Liver (tissue), 9 donors: ENCODE results near the gene ZNHIT6. TPM values are rescaled to one million over a fixed set of nuclear protein-coding genes. Genes with fewer than 3 reads are reported as not detected.

Experiments used
- DNase-seq: peaks from one replicate; pipeline ENCODE4 v3.0.0-alpha.2; 2017; ENCODE audit warnings: low spot score
- H3K27ac ChIP-seq, 2 donors: one replicate each; pipeline ENCODE4 v1.7.0; 2013; ENCODE audit warnings: inconsistent platforms in 2 of 2, low read length in 2 of 2, control low read depth in 1 of 2, low read depth in 1 of 2, mild to moderate bottlenecking in 1 of 2
- H3K27me3 ChIP-seq, 4 donors: one replicate each; pipeline versions ENCODE4 v1.6.1 to v1.7.0; 2013; ENCODE audit warnings: low read length in 3 of 4, inconsistent platforms in 1 of 4, mild to moderate bottlenecking in 1 of 4, moderate library complexity in 1 of 4; ENCODE audit not compliant: control insufficient read depth in 4 of 4, insufficient read depth in 4 of 4
- H3K36me3 ChIP-seq, 4 donors: one replicate each; pipeline versions ENCODE4 v1.6.1 to v1.7.0; 2013; ENCODE audit warnings: low read length in 3 of 4, mild to moderate bottlenecking in 3 of 4, low read depth in 1 of 4, moderate library complexity in 1 of 4; ENCODE audit not compliant: control insufficient read depth in 4 of 4, insufficient read depth in 3 of 4
- H3K4me1 ChIP-seq, 4 donors: one replicate each; pipeline versions ENCODE4 v1.6.1 to v1.7.0; 2013; ENCODE audit warnings: low read length in 3 of 4, mild to moderate bottlenecking in 3 of 4, moderate library complexity in 1 of 4; ENCODE audit not compliant: control insufficient read depth in 4 of 4, insufficient read depth in 4 of 4
- H3K4me3 ChIP-seq, 3 donors: one replicate each; pipeline versions ENCODE4 v1.6.1 to v1.7.0; 2013; ENCODE audit warnings: low read length in 3 of 3, control low read depth in 1 of 3, low read depth in 1 of 3, mild to moderate bottlenecking in 1 of 3
- H3K9ac ChIP-seq, 2 donors: one replicate each; pipeline ENCODE4 v1.7.0; 2013; ENCODE audit warnings: low read length in 2 of 2, mild to moderate bottlenecking in 2 of 2, moderate library complexity in 2 of 2, control low read depth in 1 of 2, low read depth in 1 of 2
- H3K9me3 ChIP-seq, 4 donors: one replicate each; pipeline versions ENCODE4 v1.6.1 to v1.7.0; 2013; ENCODE audit warnings: low read length in 3 of 4; ENCODE audit not compliant: control insufficient read depth in 4 of 4
- ATF3 ChIP-seq: IDR thresholded peaks from 2 replicates; pipeline ENCODE4 v1.6.1; 2016; ENCODE audit warnings: antibody characterized with exemption
- CTCF ChIP-seq: fragments of 150-350 bp; IDR thresholded peaks from 2 replicates; pipeline ENCODE4 v1.5.1; 2017; ENCODE audit warnings: improper control_type of control experiment, low read depth, low read length; ENCODE audit not compliant: missing input control
- EGR1 ChIP-seq, 2 donors: IDR thresholded peaks; 2 replicates each; pipeline ENCODE4 v1.6.1; 2016 to 2018; ENCODE audit warnings: antibody characterized with exemption in 2 of 2, low read depth in 2 of 2
- FOXA1 ChIP-seq: IDR thresholded peaks from 2 replicates; pipeline ENCODE4 v1.6.1; 2016; ENCODE audit warnings: antibody characterized with exemption
- FOXA2 ChIP-seq: IDR thresholded peaks from 2 replicates; pipeline ENCODE4 v1.6.1; 2016; ENCODE audit warnings: antibody characterized with exemption
- GABPA ChIP-seq, 2 donors: IDR thresholded peaks in 1 of 2; conservative IDR thresholded peaks in 1 of 2; 2 replicates each; pipeline ENCODE4 v1.6.1; 2016; ENCODE audit warnings: antibody characterized with exemption in 2 of 2, mild to moderate bottlenecking in 1 of 2, moderate library complexity in 1 of 2
- HNF4A ChIP-seq, 2 donors: conservative IDR thresholded peaks; 2 replicates each; pipeline ENCODE4 v1.6.1; 2016; ENCODE audit warnings: antibody characterized with exemption in 2 of 2, mild to moderate bottlenecking in 2 of 2
- HNF4G ChIP-seq: IDR thresholded peaks from 2 replicates; pipeline ENCODE4 v1.6.1; 2016; ENCODE audit warnings: antibody characterized with exemption
- JUND ChIP-seq, 2 donors: IDR thresholded peaks; 2 replicates each; pipeline ENCODE4 v1.6.1; 2016; ENCODE audit warnings: antibody characterized with exemption in 2 of 2
- MAX ChIP-seq: IDR thresholded peaks from 2 replicates; pipeline ENCODE4 v1.6.1; 2016; ENCODE audit warnings: antibody characterized with exemption
- NR2F2 ChIP-seq: IDR thresholded peaks from 2 replicates; pipeline ENCODE4 v1.6.1; 2016; ENCODE audit warnings: antibody characterized with exemption
- RAD21 ChIP-seq, 2 donors: IDR thresholded peaks; 2 replicates each; pipeline ENCODE4 v1.6.1; 2016; ENCODE audit warnings: antibody characterized with exemption in 2 of 2, mild to moderate bottlenecking in 2 of 2
- REST ChIP-seq: IDR thresholded peaks from 2 replicates; pipeline ENCODE4 v1.6.1; 2016; ENCODE audit warnings: antibody characterized with exemption, mild to moderate bottlenecking
- RXRA ChIP-seq, 2 donors: IDR thresholded peaks; 2 replicates each; pipeline ENCODE4 v1.6.1; 2017 to 2018; ENCODE audit warnings: antibody characterized with exemption in 2 of 2, mild to moderate bottlenecking in 1 of 2
- SP1 ChIP-seq: IDR thresholded peaks from 2 replicates; pipeline ENCODE4 v1.6.1; 2018; ENCODE audit warnings: antibody characterized with exemption, mild to moderate bottlenecking
- TAF1 ChIP-seq: conservative IDR thresholded peaks from 2 replicates; pipeline ENCODE4 v1.6.1; 2016; ENCODE audit warnings: antibody characterized with exemption, mild to moderate bottlenecking
- YY1 ChIP-seq: IDR thresholded peaks from 2 replicates; pipeline ENCODE4 v1.6.1; 2016; ENCODE audit warnings: antibody characterized with exemption, mild to moderate bottlenecking
- ZBTB33 ChIP-seq: IDR thresholded peaks from 2 replicates; pipeline ENCODE4 v1.6.1; 2016; ENCODE audit warnings: antibody characterized with exemption
- WGBS: extraction: QIAGEN DNeasy Blood & Tissue Kit; methylation state at CpG from one replicate; pipeline ENCODE4 v1.1.7; 2013; 5-methylcytosine and 5-hydroxymethylcytosine counted together
- polyA plus RNA-seq, 2 donors: library from polyadenylated mRNA; stranded (reverse) in 1 of 2; unstranded in 1 of 2; fragments of 200-250 nt in 1 of 2; fragments of >200 nt in 1 of 2; fragmentation: Nextera tagmentation in 1 of 2; extraction: Ambion mirVana in 1 of 2; gene quantifications; one replicate each; pipeline versions ENCODE4 v1.2.1 to v1.2.3, GENCODE V29; 2013 to 2015
- total RNA-seq, 2 donors: library from RNA; depleted of rRNA; stranded (reverse); fragments of >200 nt; gene quantifications; one replicate each; pipeline ENCODE4 v1.2.3, GENCODE V29; 2014
- donor health status: healthy.
- donor health status: healthy.
- donor health status: healthy.
- donor health status: healthy.
- donor health status: healthy.

ZNHIT6 gene
- total RNA-seq: 1 to 10 TPM; 3.3 to 4.0 TPM
- 1 to 10 TPM; 2.2 to 3.1 TPM for polyA plus RNA-seq

GRCh38 chr1:85707990-85708828 is at the start of gene ZNHIT6:
Gene ZNHIT6 (minus strand): TSS chr1:85708433. CDS start chr1:85708284, 149 bp downstream.
- Histone ChIP-seq H3K4me1 (peaks cover 3 to 17% (median 10%) of the 10 kb centered on the region in 4 donors), H3K9ac (peak within 1 kb of the TSS; percentile 38 to 91), H3K27me3 (no peaks in the 10 kb centered on the region), H3K36me3 (peaks cover 0 to 3% (median 0%) of the 10 kb centered on the region in 4 donors), H3K4me3 (peak within 1 kb of the TSS; percentile 78 to 85 (median 79)), H3K9me3 (no peaks in the 10 kb centered on the region), H3K27ac (peak within 1 kb of the TSS; percentile 69 to 79)
- DNase-seq: peak; percentile 74
- TF ChIP-seq FOXA1 (no peak), ZBTB33 (peak; percentile 93), RXRA (IDR thresholded peaks at IDR 0.05) (peak; percentile 44 to 48), EGR1 (IDR thresholded peaks at IDR 0.05; ENCODE audit: low read depth in 2 of 2) (peak in 1 of 2 donors; percentile 78), RAD21 (IDR thresholded peaks at IDR 0.05) (peak in 1 of 2 donors; percentile 40), HNF4A (conservative IDR thresholded peaks at IDR 0.05) (peak in 1 of 2 donors; percentile 26), JUND (IDR thresholded peaks at IDR 0.05) (no peak), HNF4G (no peak), TAF1 (peak; percentile 89), GABPA (IDR thresholded peaks at IDR 0.05 in 1 of 2, conservative IDR thresholded peaks at IDR 0.05 in 1 of 2) (peak in 1 of 2 donors; percentile 79), MAX (peak; percentile 97), FOXA2 (no peak), ATF3 (no peak), NR2F2 (no peak), CTCF (peak; percentile 31), REST (peak; percentile 35), SP1 (peak; percentile 47), YY1 (peak; percentile 95)
- 2% methylated on average over 35 of the region's 35 CpGs for WGBS
